Lower leg skin (tissue), 3 donors: ENCODE data around the gene CDKAL1.

Experiments used
- POLR2A ChIP-seq, 2 donors: fragments of 450-650 bp; IDR thresholded peaks; one replicate each; pipeline ENCODE4 v1.6.1; 2016 to 2017; ENCODE audit warnings: antibody characterized with exemption in 2 of 2, mild to moderate bottlenecking in 1 of 2, moderate library complexity in 1 of 2
- TF ChIP-seq, protein P1 (sequence below), 3 donors: fragments of 450-650 bp; IDR thresholded peaks; one replicate each; pipeline ENCODE4 v1.5.1; 2016; ENCODE audit warnings: antibody characterized with exemption in 3 of 3, mild to moderate bottlenecking in 3 of 3, moderate library complexity in 2 of 3

DNA sequence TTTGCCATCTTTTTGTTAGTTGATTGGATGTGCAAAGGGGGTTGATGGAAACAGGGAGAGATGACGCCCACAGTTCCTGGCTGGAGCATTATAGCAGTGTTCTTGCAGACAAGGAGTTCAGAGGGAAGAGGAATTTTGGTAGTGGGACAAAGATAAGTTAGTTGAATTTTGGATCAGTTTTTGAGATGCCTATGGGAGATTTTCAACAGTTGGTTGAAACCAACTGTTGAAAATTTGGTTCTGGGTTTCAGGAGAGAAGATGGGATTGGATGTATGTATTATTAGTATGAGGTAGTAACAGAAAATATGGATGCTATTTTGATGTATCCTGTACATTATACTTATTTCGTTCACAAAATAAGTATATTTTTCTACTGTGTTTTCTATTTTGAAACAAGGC, 274.2 kb downstream of the CDKAL1 start:
- TF ChIP-seq, protein P1, sequence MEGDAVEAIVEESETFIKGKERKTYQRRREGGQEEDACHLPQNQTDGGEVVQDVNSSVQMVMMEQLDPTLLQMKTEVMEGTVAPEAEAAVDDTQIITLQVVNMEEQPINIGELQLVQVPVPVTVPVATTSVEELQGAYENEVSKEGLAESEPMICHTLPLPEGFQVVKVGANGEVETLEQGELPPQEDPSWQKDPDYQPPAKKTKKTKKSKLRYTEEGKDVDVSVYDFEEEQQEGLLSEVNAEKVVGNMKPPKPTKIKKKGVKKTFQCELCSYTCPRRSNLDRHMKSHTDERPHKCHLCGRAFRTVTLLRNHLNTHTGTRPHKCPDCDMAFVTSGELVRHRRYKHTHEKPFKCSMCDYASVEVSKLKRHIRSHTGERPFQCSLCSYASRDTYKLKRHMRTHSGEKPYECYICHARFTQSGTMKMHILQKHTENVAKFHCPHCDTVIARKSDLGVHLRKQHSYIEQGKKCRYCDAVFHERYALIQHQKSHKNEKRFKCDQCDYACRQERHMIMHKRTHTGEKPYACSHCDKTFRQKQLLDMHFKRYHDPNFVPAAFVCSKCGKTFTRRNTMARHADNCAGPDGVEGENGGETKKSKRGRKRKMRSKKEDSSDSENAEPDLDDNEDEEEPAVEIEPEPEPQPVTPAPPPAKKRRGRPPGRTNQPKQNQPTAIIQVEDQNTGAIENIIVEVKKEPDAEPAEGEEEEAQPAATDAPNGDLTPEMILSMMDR (IDR thresholded peaks at IDR 0.05), result no peak
- no peak for TF ChIP-seq POLR2A (IDR thresholded peaks at IDR 0.05)
